Measurements from ENCODE around the gene GALNT17.

DNA sequence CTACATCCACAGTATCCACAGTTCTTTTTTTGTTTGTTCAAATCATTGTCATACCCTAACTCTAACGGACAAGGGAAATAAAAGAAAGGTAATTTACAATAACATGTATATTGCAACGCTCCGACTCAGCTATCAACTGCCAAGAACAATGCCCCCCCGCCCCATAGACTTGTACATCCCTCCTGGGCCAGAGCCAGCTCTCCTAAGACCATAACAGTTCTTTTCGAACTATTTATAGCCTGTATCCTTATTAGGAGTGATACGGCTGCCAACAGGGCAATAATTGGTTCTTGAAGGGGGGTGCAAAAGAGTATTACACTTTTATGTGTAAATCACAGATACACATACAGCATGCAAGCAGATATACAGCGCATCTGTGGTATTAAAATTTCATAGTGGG is 495.7 kb downstream of the GALNT17 start:
- TF ChIP-seq LEF1 (IDR thresholded peaks at IDR 0.05; ENCODE audit: borderline replicate concordance) (no peak), HDGF (IDR thresholded peaks at IDR 0.05; ENCODE audit: borderline replicate concordance) (no peak), FOXM1 (IDR thresholded peaks at IDR 0.05; ENCODE audit: borderline replicate concordance) (no peak), SP1 (IDR thresholded peaks at IDR 0.05) (no peak), BHLHE40 (IDR thresholded peaks at IDR 0.05; ENCODE audit: borderline replicate concordance) (no peak), FOXK2 (IDR thresholded peaks at IDR 0.05) (no peak), SUZ12 (IDR thresholded peaks at IDR 0.05) (no peak), NFRKB (IDR thresholded peaks at IDR 0.05) (no peak), ARNT (IDR thresholded peaks at IDR 0.05) (no peak), TARDBP (IDR thresholded peaks at IDR 0.05) (no peak), ELF4 (IDR thresholded peaks at IDR 0.05) (no peak), CTBP1 (IDR thresholded peaks at IDR 0.05; ENCODE audit: borderline replicate concordance) (no peak), FOXA1 (IDR thresholded peaks at IDR 0.05) (no peak)
- TF ChIP-seq, protein P1, sequence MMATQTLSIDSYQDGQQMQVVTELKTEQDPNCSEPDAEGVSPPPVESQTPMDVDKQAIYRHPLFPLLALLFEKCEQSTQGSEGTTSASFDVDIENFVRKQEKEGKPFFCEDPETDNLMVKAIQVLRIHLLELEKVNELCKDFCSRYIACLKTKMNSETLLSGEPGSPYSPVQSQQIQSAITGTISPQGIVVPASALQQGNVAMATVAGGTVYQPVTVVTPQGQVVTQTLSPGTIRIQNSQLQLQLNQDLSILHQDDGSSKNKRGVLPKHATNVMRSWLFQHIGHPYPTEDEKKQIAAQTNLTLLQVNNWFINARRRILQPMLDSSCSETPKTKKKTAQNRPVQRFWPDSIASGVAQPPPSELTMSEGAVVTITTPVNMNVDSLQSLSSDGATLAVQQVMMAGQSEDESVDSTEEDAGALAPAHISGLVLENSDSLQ (IDR thresholded peaks at IDR 0.05): no peak
